ENCODE data around the gene LAPTM5. TPM values are rescaled to one million over a fixed set of nuclear protein-coding genes. Genes with fewer than 3 reads are reported as not detected.

The LAPTM5 gene
- total and polyA plus RNA-seq, 10 of the 15 experiments (the other 5 are each of a cell fraction or from before 2014, with no cell fraction given), result 24.1 to 1,034 (median 687) TPM

DNA sequence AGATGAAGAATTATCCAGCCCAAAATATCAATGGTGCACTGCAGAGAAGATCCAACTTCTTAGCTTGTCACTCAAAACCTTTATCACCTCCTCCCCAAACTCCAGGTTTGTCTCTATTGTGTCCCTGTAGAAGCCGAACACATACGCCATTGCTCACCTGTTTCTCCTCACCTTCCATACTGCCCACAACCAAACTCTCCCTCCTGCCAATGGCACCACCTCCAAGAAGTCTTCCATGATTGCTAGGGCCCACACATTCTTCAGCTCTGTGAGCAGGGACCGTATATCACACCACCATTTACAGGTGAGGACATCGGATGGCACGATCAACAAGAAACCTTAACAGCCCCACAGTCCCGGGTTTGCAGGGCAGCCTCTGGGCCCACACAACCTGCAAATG, 2.2 kb downstream of the LAPTM5 start:
- Histone ChIP-seq H3K4me1 (ENCODE audit: control insufficient read depth, insufficient read depth, low read length) (peaks cover 48% of the 10 kb centered on the region), H3K79me2 (ENCODE audit: control insufficient read depth, insufficient read depth, low read length) (peaks cover 98% of the 10 kb centered on the region), H3K4me2 (ENCODE audit: control insufficient read depth, insufficient read depth) (peak overlapping the region; percentile 75), H3K4me3 (peak overlapping the region; percentile 98), H2AFZ (ENCODE audit: control insufficient read depth, low read depth, low read length) (no peak overlapping the region), H3K9me3 (replicated peaks; ENCODE audit: control insufficient read depth, insufficient read depth, low read length) (no peaks in the 10 kb centered on the region), H3K9ac (ENCODE audit: control insufficient read depth, insufficient read depth, low read length) (peak overlapping the region; percentile 97), H3K27me3 (replicated peaks in 1 of 2; ENCODE audit: control insufficient read depth in 2 of 2, insufficient read depth in 2 of 2, low read length in 1 of 2) (no peaks in the 10 kb centered on the region), H3K27ac (ENCODE audit: control insufficient read depth, insufficient read depth) (peak overlapping the region; percentile 93), H4K20me1 (ENCODE audit: control insufficient read depth, insufficient read depth) (no peaks in the 10 kb centered on the region), H3K36me3 (ENCODE audit: control insufficient read depth in 2 of 2, insufficient read depth in 2 of 2, low read length in 1 of 2) (peaks cover 2 to 6% of the 10 kb centered on the region in 2 experiments; a peak in 3 of 4 replicates)
- DNase-seq (ENCODE audit: low read depth, low spot score) (no peak), FAIRE-seq (no peak), ATAC-seq (no peak)
- 0% methylated on average over 6 of the region's 6 CpGs for WGBS (ENCODE audit: insufficient coverage, insufficient replicate concordance, low lambda C conversion rate, missing lambda C conversion rate)
- SMC1A ChIA-PET (ENCODE audit: uncharacterized antibody, unreplicated experiment), result interaction anchor here (1.5 to 24.8 kb wide), 5 partner anchors 4 to 27 kb away, joined by 4 to 556 read pairs (median 440); partner anchors contain the start of genes LAPTM5 and MATN1
- RAD21 ChIA-PET (ENCODE audit: unreplicated experiment), result interaction anchor here (1.3 to 17.1 kb wide), 6 partner anchors 4 to 35 kb away, joined by 3 to 462 read pairs (median 204); partner anchors contain the start of gene LAPTM5
- TSS peak; percentile 50 for BruUV-seq (replicated peaks)
- CTCF ChIA-PET, result interaction anchor here (0.7 to 16.5 kb wide), 12 partner anchors 8 to 36 kb away, joined by 3 to 161 read pairs (median 7); no protein-coding TSS in a partner anchor
- intact Hi-C loops (cut with micrococcal nuclease; ENCODE audit: unreplicated experiment) (no loop called here), in situ Hi-C loops (cut with MboI) (loop anchor here (10.0 kb wide), 1 partner anchor 1179 kb away; the partner anchor contains the start of gene PTP4A2)
- POLR2A ChIA-PET, result interaction anchor here (1.7 to 22.5 kb wide), 5 partner anchors 5 to 37 kb away, joined by 3 to 741 read pairs (median 96); partner anchors contain the start of gene LAPTM5
- TF ChIP-seq ZNF384 (IDR thresholded peaks at IDR 0.05; ENCODE audit: borderline replicate concordance, low read depth, low read length), result no peak
- TF ChIP-seq, protein P1, sequence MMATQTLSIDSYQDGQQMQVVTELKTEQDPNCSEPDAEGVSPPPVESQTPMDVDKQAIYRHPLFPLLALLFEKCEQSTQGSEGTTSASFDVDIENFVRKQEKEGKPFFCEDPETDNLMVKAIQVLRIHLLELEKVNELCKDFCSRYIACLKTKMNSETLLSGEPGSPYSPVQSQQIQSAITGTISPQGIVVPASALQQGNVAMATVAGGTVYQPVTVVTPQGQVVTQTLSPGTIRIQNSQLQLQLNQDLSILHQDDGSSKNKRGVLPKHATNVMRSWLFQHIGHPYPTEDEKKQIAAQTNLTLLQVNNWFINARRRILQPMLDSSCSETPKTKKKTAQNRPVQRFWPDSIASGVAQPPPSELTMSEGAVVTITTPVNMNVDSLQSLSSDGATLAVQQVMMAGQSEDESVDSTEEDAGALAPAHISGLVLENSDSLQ (IDR thresholded peaks at IDR 0.05), result peak; percentile 62; the same call in 1 of the 2 replicates
- TF ChIP-seq SMARCA5 (IDR thresholded peaks at IDR 0.05), result peak; percentile 84; the same call in 1 of the 2 replicates
- TF ChIP-seq SMC3 (IDR thresholded peaks at IDR 0.05; ENCODE audit: borderline replicate concordance, low read length), result no peak
- 0 out of 2 replicates have a peak, but pooled peaks have one; percentile 34 for TF ChIP-seq RB1 (IDR thresholded peaks at IDR 0.05; ENCODE audit: borderline replicate concordance)

Data from GM12878 (cell line).